DMS53 (cell line): ENCODE results near the gene BRAT1.

Experiments
- DNase-seq: peaks from one replicate; lab custom pipeline; 2025; lab: John Stamatoyannopoulos, UW

The BRAT1 gene

DNA sequence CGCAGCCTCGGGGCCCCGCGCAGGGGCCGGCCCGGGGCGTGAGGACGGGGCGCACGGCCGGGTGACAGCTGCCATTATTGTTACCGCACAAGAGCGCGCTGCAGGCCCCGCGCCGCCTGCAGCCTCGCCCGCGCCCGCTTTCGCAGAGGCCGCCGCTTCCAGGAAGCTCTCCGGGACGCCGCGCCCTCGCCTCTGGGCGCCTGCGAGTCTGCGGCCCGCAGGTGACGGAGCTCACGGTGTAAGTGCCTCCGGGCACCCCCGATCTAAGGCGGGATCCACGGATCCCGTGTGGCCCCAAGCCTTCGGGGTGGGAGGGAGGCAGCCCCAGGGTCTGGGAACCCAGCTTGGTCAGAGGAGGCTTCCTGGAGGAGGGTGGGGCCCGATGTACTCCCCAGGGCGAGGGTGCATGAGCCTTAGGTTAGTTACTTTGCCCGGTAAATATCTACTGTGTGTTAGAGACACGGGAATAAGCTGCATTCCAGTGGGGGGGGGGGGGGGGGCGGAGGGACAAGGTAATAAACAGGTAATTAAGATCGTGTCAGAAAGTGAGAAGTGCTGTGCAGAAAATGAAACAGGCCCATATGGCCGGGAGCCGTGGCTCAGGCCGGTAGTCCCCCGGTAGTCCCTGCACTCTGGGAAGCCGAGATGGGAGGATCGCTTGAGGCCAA, 4.1 kb upstream of the BRAT1 start:
- peak; percentile 69 for DNase-seq

- peak; percentile 95 for DNase-seq
Measured at GRCh38 chr7:2558629-2559282, 3.4 kb upstream of the BRAT1 start, which contains the start of gene IQCE. IQCE (plus strand) TSS chr7:2558979; CDS start chr7:2559182, 203 bp downstream.

DNA sequence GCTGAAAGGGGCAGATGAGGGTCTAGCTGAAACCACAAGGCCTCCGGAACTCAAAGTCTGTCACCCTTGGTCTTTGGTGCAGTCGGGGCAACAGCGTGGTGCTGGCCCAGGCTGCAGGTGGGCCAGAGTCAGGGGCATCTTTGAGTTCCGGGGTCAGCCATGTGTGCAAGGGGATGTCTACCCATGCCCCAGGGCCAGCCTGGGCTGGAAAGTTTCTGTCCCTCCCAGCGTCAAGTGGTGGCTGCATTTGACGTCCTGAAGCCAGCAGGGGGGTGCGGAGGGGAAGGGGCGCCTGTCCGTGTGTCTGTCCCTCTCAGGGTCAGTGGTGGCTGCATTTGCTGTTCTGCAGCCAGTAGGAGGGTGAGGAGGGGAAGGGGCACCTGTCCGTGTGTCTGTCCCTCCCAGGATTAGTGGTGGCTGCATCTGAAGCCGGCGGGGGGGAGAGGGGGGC, 638 bp downstream of the BRAT1 start:
- peak; percentile 47 for DNase-seq

GRCh38 chr7:2553831-2554581, 1.3 kb downstream of the BRAT1 start:
- DNase-seq, result peak; percentile 64

DNA sequence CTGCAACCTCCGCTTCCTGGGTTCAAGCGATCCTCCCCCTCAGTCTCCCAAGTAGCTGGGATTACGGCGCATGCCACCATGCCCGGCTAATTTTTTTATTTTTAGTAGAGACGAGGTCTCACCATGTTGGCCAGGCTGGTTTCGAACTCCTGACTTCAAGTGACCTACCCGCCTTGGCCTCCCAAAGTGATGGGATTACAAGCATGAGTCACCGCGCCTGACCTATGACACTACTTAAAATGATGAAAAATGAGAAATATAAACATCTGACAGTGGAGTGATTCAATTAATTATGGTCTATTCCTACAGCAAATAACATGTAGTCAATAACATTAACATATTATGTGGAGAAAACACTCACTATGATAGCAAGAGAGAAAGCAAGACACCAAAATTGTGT, 2.2 kb downstream of the BRAT1 start:
- no peak for DNase-seq

GRCh38 chr7:2551418-2551817, 3.9 kb downstream of the BRAT1 start:
- DNase-seq, result no peak

DNA sequence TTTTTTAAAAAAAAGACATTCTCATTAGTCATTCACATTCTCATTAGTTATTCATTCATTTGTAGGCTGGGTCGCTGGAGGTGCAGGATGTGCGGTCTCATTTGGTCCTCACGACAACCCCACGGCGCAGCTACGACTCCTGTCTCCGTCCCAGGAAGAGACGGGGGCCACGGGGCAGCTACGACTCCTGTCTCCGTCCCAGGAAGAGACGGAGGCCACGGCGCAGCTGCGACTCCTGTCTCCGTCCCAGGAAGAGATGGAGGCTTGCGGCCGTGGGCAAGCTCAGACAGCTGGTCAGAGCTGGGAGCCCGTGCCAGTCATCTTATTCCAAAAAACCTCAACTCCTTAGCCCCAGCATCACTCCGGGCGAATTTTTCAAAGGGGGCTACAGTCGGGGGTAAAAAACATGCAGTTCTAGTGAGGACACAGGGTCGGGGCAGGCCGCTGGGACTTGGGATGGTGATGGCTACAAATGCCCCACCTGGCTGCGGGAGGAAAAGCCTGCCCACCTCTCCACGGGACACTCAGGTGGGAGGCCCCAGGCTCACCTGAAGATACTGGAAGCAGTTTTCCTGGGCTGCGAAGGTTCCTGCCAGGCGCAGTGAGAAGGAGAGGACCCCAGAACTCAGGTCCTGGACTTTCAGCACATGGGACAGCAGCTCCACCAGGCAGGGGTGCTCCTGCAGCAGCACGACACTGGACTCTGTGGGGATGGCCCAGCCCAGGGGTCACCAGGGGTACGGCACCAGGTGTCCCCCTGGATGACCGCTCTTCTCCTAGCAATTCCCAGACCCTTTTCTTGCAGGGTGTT, 8.3 kb downstream of the BRAT1 start:
- DNase-seq, result no peak

GRCh38 chr7:2545746-2546425, 9.4 kb downstream of the BRAT1 start:
- DNase-seq, result no peak

DNA sequence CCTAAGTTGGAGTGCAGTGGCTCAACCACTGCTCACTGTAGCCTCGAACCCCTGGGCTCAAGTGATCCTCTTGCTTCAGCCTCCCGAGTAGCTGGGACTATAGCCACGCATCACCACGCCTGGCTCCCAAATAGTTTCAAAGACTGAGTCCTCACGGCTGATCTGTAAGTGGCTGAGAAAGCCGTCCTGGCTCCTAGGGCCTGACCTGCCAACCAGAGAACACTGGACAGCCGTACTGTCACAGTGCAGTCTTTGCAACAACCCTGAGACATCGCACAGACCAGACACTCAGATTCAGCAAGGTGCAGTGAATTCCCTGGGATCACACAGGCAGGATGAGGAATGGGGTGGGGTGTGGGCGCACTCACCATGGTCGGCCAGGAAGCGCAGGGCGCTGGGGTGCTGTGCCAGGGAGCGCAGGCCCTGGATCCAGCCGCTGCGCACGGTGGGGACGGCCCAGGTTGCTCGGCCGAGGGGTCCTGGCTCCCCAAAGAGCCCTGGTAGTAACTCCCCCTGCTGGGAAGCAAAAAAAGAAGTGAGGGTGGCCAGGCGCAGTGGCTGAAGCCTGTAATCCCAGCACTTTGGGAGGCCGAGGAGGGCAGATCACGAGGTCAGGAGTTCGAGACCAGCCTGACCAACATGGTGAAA, 10.7 kb downstream of the BRAT1 start:
- DNase-seq, result no peak

- DNase-seq, result no peak
Measured at GRCh38 chr7:2542916-2543871, 12.1 kb downstream of the BRAT1 start.

DNA sequence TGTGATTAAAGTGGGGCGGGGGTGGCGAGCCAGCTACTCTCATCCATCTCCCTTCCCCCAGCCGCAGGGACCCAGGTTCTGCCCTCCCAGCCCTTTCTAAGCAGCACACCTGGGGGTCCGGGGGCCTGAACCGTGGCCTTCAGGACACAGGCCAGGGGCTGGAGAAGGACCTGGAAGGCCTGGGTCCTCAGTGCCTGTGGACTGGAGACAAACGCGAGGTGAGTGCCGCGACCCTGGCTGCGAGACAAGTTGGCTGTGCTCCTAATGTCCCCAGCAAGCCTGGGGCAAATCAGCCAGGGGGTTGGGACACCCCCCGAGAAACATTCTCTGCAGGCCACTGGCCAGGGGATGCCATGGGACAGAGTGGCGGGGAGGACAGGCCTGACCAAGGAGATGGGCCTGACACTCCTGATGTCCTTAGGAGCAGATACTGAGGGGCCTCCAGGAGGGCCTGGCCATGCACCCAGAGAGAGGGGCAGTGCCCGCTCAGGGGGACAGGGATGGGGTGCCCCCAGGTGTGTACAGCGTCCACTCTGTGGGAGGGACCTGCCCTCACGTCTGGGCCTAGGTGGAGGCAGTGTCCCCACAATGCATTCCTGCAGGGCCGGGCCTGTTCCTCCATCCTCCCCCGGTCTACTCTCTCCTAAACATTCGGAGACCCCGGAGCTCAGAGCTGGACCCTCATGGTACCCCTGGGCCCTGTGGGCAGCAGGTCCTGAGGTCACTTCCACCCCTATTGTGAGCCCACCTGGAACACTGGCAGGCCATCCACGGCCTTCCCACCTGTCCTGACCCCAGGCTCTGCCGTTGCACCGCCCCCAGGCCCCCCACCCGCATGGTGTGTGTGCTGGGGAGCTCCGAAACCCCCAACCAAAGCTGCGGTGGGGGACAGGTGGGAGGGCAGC, 13.1 kb downstream of the BRAT1 start:
- DNase-seq, result no peak

GRCh38 chr7:2541291-2542010, 13.9 kb downstream of the BRAT1 start:
- no peak for DNase-seq

DNA sequence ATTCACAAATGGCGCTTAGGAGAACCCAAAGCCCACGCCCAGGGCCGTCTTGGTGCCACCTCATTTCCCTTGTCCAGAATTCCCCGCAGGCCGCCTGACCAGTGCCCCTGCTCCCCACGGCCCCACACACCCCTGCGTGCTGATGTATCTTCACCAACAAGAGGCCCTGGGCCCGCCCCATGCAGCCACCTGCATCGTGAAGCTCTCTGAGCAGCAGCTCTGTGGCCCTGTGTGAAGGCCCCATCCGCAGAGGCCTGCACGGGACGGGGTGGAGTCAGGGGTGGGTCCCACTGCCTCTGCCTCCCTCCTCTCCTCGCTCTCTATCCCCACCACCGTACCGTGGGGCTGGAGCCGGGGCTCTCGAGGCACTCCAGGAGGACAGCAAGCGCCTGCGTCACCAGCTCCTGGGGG, 14.7 kb downstream of the BRAT1 start:
- DNase-seq, result no peak

GRCh38 chr7:2540133-2540532, 15.2 kb downstream of the BRAT1 start:
- no peak for DNase-seq

DNA sequence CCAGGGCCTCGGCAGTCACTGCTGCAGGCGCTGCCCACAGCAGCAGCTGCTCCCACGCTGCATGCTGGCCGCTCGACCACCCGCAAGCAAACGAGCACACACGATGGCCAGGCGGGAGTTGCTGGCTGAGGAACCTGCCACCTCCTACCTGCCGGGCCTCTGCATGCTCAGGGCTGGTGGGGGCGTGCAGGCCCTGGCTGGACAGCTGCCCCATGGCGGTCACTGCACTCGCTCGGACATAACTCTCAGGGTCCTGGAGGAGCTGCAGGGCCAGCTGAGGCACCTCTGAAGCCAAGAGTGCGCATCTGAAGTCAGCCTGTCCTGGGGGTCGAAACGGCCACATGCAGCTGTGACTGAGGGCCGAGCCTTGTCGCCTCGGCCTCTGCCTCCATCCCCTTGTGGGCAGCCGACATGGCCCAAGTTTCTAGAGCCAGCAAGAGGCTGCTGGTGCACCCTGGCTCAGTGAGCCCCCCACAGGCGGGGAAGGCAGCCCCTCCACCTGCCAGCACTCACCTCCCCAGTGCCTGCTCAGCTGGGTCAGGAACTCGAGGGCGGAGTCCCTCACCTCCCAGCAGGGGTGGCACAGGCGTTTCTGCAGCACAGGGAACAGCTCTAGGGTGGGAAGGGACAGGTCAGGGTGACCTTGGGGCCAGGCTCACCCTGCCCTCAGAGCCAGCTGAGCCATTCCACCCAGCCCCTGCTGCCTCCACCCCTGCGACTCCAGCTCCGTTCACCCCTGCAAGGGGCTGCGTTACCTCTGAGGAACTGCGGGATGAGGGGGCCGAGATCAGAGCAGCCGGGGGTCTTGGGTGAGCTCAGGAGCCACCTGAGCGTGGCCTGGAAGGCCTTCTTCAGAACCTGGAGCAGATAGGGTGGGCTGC, 16.1 kb downstream of the BRAT1 start:
- DNase-seq, result peak; percentile 53

DNA sequence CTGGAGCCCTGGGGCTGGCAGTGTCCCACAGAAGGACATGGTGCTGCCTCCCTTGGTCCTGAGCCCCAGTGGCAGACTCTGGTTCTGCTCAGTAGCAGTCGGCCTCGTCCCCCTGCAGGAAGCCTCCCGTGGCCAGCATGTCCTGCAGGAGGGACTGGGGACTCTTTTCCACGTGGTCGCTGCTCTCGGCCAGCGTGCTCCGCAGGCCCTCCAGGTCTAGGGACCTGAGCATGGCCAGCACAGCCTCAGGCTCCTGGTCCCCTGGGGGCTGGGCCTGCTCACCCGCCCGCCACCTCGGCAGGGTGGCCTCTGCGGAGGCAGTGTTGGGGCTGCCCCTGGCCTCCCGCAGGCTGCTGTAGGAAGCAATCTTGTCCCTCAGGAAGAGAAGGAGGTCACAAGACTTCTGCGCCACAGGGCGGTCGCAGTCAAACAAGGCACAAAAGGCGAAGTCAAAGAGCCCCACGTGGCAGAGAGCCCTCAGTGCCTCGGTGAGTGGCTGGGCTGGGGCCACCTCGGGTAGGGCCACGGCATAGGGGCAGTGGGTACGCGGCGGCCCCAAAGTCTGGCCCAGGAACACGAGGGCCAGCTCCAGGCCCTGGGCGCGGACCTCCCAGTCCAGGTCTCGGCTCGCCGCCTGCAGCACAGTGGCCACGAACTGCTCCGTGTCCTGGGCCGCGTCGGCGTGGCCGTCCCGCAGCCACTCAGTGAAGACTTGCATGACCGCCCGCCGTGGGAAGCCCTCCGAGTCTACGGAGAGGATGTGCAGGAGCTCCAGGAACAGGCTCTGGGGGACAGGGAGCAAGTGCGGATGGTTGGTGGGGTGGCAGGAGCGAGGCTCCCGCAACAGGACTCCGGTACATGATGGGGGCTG, 17.1 kb downstream of the BRAT1 start:
- peak; percentile 64 for DNase-seq
